ENCODE measurements around the gene TMCO4. TPM values are rescaled to one million over a fixed set of nuclear protein-coding genes. Genes with fewer than 3 reads are reported as not detected.
"Not testable (repeated sequence)": the region's sequence is repeated elsewhere in the genome, so short reads cannot be mapped to it uniquely, and the experiment has no call there.

The TMCO4 gene
- total RNA-seq, result 10 to 100 TPM; 14.9 to 17.7 TPM
- 10.5 TPM for polyA plus RNA-seq (ENCODE audit: insufficient read depth, low read depth, low replicate concordance)
- long read RNA-seq, donor 1, partial matches to known transcripts, result 0 of 1 reads
- long read RNA-seq, donor 1, other reads (novel, unspliced or antisense), result 0 of 1 reads
- long read RNA-seq, donor 2, result 0 reads

GRCh38 chr1:19799230-19800075, at the start of gene TMCO4:
Gene TMCO4, minus strand, starts transcription at chr1:19799916. Its CDS starts 19,158 bp downstream, at chr1:19780758.
- 0 to 1% methylated on average over 12 to 40 of the region's 70 CpGs for WGBS, 2 donors
- Histone ChIP-seq H3K9me3 (no peaks in the 10 kb centered on the region), H3K27me3 (no peaks in the 10 kb centered on the region), H3K27ac (peak within 1 kb of the TSS; percentile 50 to 80), H3K4me1 (peaks cover 4% of the 10 kb centered on the region), H3K4me3 (peak within 1 kb of the TSS; percentile 75 to 78), H3K36me3 (ENCODE audit: low read depth, missing control alignments) (no peaks in the 10 kb centered on the region)
- no peak for TF ChIP-seq POLR2A (IDR thresholded peaks at IDR 0.05)
- peak in 1 of 3 experiments; percentile 32 for TF ChIP-seq CTCF (IDR thresholded peaks at IDR 0.05)
- DNase-seq, result peak; percentile 53
- intact Hi-C loops (cut with DNase I; ENCODE audit: low total_unique reads), result no loop called here

DNA sequence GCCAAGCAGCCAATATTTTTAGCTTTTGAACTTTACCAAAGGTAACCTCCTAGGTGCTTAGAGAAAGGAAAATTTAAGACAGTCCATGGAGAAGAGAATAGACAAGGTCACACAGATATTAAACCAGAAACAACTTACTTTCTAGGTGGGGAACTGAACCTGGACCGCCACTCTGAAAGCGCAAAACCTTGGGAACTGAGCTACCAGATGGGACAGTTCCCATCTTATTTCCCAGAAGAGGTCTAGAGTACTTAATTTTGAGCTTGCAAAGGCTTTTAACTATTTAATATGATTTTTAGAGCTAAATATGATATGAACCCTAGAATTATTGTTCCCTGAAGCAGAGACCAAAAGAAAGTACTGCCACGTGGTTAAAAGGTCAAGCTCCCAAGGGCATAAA, 49.6 kb upstream of the TMCO4 start:
- H3K36me3 ChIP-seq (ENCODE audit: low read depth, missing control alignments); H3K27ac ChIP-seq; H3K4me3 ChIP-seq; H3K9me3 ChIP-seq; intact Hi-C loops (cut with DNase I; ENCODE audit: low total_unique reads); H3K27me3 ChIP-seq; DNase-seq: not testable (repeated sequence)
- WGBS, 2 donors, result 45 to 48% methylated on average over 3 of the region's 3 CpGs
- H3K4me1 ChIP-seq, result peaks cover 13% of the 10 kb centered on the region

- H3K36me3 ChIP-seq (ENCODE audit: low read depth, missing control alignments); H3K9me3 ChIP-seq; H3K4me3 ChIP-seq; DNase-seq; H3K27ac ChIP-seq; H3K27me3 ChIP-seq; intact Hi-C loops (cut with DNase I; ENCODE audit: low total_unique reads): not testable (repeated sequence)
- peaks cover 13% of the 10 kb centered on the region for H3K4me1 ChIP-seq
- WGBS, 2 donors, result 78 to 93% methylated on average over 9 of the region's 9 CpGs
These were observed 47.6 kb upstream of the TMCO4 start for GRCh38 chr1:19847334-19847733.

DNA sequence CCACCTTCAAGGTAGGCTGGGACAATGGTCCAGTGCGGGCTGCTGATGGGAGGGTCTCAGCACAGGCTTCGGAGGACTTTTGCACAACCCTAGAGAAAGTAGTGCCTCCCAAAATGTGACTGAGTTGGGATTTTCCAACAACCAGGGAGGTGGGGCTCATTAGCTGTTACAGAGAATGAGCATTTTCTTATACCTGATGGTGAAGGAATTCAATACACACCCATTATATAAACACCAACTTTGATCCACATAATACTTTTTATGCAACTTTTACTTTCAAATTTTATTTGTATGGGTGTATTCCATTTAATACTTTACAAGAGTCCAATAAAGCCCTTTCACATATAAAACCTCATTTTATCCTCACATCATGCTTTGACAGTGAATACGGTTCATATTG, 46.6 kb upstream of the TMCO4 start:
- Histone ChIP-seq H3K4me3 (no peak overlapping the region), H3K36me3 (ENCODE audit: low read depth, missing control alignments) (no peaks in the 10 kb centered on the region), H3K4me1 (peaks cover 13% of the 10 kb centered on the region), H3K27ac (no peak overlapping the region), H3K9me3 (no peaks in the 10 kb centered on the region), H3K27me3 (no peaks in the 10 kb centered on the region)
- intact Hi-C loops (cut with DNase I; ENCODE audit: low total_unique reads), result no loop called here
- 97 to 100% methylated on average over 3 of the region's 3 CpGs for WGBS, 2 donors
- no peak for DNase-seq
- no peak for TF ChIP-seq CTCF (IDR thresholded peaks at IDR 0.05)
- TF ChIP-seq POLR2A (IDR thresholded peaks at IDR 0.05), result no peak

- DNase-seq, result no peak
- Histone ChIP-seq H3K27ac (peak overlapping the region in 1 of 2 donors; percentile 52), H3K36me3 (ENCODE audit: low read depth, missing control alignments) (no peaks in the 10 kb centered on the region), H3K27me3 (no peaks in the 10 kb centered on the region), H3K9me3 (no peaks in the 10 kb centered on the region), H3K4me3 (no peak overlapping the region), H3K4me1 (peaks cover 13% of the 10 kb centered on the region)
- intact Hi-C loops (cut with DNase I; ENCODE audit: low total_unique reads), result no loop called here
- WGBS, 2 donors, result 78 to 84% methylated on average over 8 of the region's 8 CpGs
- TF ChIP-seq POLR2A (IDR thresholded peaks at IDR 0.05) (no peak), CTCF (IDR thresholded peaks at IDR 0.05) (no peak)
These were observed 45.8 kb upstream of the TMCO4 start for GRCh38 chr1:19845555-19845954.
